HG02840 (cell line): ENCODE data around the gene ZNF292.
"Not testable (repeated sequence)": the region's sequence is repeated elsewhere in the genome, so short reads cannot be mapped to it uniquely, and the experiment has no call there.

Experiments used
- ATAC-seq: cut with Tn5 transposase; IDR thresholded peaks from one replicate; pipeline ENCODE4 v1.9.1; 2021; ENCODE audit warnings: mild to moderate bottlenecking, moderate library complexity, moderate number of reproducible peaks; ENCODE audit not compliant: unreplicated experiment, low FRiP score

The ZNF292 gene

DNA sequence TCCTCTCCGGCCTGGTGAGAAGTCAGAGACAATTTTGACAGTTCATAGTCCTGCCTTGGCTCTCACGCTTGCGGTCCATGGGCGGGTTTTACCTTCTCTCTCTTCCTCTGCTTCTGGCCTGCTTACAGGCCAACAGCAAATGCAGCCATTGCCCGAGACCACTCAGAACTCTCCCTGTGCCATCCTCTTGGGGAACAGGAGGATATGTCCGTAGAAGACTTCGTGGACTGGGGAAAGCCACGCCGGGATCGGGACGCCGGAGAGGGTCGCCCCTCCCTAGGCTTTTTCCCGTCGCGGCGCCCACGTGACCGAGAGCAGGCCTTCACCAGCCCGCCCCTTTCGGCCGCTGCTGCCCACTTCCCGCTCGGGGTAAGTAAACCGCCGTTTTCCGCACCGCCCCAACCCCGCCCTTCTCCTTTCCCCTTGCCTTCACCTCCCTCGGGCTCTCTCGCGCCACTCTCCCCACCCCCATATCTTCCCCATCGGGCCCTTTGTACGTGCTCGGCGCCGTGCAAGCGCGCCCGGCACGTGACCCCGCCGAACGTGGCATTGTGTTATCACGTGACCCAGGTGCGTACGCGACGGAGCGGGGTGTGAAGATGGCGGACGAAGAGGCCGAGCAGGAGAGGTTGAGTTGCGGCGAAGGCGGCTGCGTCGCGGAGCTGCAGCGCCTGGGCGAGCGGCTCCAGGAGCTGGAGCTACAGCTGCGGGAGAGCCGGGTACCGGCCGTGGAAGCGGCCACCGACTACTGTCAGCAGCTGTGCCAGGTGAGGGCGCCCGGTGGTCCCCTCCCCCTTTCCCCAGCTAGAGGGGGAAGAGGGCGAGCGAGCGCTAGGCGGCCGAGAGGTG lies at the start of gene ZNF292:
Gene ZNF292 (plus strand): TSS at position 573 of the 849 bp plus-strand sequence. CDS start 27 bp downstream, at position 600.
- peak; percentile 75 for ATAC-seq

DNA sequence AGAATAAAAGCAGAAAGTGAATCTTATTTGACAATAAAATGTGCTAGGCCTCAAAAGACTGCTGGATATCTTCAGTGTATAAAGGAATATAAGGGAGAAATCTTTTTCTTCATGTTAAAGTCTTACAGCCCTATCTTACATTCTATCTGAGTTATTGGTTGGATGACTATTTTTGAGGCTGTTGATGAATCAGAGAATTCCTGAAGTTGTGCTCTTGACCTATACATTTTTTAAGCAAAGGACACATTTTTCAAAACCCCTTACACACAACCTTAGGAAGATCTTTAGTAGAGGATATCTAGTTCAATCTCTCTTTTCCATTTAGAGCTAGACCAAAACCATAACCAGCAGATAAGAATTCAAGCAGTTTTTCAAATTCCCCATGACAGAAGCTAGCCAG lies 49.5 kb upstream of the ZNF292 start:
- no peak for ATAC-seq

DNA sequence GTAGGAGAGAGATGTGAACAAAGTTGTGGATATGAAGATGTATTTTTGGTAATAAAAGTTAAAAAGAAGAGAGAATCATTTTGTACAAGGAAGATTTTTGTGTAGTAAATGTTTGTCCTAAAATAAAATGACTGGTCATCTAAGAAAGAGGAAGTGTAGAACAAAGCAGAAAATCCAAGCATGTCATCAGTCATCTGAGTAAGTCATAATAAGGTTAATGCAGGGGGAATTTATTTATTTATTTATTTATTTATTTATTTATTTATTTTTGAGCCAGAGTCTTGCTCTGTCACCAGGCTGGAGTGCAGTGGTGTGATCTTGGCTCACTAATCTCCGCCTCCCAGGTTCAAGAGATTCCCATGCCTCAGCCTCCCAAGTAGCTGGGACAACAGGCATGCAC lies 44.7 kb upstream of the ZNF292 start:
- ATAC-seq = no peak

DNA sequence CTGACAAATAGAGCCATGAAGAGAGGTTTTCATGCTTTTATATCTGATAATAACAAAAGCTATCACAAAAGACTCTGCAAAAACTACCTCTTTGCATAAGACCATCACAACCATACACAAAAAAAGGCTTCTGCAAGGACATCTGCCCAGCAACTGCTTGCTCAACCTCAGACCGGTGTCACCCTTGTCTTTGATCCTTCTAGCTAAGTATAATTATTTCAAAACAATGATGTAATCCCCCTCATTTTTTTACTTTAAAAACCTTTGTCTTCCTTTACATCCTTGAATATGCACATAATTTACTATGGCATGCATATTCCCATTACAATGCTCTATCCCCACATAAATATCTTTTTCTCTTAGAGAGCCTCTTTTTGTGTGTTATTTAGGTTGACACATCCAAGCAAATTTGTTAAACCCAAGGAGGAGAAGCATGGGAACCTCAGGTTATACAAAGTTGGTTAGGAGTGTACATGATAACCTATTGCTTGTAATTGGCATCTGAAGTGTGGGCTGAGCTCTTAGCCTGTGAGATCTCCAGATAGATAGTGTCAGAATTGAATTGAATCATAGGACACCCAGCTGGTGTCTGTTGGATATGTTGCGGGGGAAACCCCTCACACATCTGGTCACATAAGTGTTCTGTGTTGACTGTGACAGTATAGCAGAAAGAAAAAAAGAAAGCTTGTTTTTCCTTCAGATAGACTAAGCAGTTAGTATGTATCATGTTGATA lies 39.8 kb upstream of the ZNF292 start:
- ATAC-seq = peak; percentile 84

DNA sequence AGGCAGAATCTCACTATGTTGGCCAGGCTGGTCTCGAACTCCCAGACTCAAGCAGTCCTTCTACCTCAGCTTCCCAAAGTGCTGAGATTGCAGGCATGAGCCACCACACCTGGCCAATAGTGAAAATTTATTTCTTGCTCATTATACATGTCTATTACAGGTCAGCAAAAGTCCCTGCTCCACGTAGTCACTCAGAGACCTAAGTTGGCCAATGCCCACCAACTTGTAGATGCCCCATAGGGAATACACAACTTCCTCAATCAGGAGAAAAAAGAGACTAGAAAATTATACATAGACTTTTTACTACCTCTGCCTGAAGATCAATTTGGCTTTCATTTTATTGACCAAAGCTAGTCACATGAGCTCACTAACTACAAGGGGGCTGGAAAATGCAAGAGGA lies 38.4 kb upstream of the ZNF292 start:
- no peak for ATAC-seq

DNA sequence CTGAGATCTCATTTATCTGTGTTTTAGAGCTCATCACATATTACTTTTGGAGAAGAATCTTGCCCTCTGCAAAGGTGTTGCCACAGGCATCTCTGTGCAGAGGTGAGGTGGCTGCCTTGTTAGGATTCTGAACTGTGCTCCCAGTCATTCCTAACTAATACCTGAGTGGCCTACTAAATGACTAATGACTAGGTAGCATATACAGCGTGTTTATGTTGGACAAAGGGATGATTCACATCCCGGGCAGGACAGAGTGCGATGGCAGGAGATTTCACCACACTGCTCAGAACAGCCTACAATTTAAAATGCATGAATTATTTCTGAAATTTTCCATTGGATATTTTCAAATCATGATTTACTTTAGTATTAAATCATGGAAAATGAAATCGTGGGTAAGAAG lies 37.3 kb upstream of the ZNF292 start:
- ATAC-seq = no peak

DNA sequence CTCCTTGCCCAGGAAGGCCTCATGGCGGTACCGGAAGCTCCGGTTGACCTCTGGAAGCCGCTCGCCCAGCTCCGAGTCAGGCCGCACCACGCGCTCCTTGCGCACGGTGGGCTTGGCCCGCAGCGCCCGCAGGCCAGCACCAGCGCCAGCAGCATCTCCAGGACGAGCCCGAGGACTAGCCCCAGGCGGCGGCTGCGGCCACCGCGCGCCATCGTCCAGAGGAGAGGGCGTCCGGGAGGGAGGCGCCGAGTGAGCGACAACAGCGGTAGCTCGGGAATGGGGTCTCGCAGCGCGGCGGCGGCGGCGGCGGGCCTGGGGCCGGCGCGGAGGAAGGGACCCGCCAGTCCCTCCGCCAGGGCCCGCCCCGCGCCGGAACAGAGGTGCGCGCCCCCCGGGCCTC lies 32.9 kb upstream of the ZNF292 start:
- ATAC-seq = no peak

DNA sequence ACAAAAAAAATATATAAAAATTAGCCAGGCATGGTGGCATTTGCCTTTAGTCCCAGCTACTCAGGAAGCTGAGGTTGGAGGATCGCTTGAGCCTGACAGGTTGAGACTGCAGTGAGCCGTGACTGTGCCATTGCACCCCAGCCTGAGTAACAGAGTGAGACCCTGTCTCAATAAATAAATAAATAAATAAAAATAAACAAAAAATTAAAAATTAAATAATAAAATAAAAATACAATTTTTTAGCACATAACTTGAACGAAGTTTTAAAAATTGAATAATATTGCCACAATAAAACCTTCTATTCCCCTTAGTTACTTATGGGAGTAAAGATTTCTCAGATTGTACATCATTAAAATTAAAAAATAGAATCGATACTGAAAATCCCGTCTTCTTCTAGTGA lies 31.3 kb upstream of the ZNF292 start:
- no peak for ATAC-seq

DNA sequence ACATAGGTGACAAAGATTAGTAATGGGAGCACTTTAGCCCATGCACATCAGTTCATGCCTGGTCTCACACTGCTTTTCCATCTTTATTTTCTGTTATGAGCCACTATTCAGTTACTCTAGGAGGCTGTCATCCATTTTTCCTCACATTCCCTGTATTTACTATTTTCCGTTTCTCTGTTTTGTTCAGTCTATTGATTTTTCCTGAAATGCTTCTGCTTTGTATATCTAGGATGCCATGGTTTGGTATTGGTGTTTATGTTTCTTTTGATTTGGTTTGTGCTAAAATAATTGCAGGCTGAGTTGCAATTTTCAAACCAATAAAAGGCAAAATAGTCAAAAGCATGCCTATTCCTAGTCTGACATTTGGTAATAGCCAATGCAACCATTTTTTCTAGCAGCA lies 28.9 kb upstream of the ZNF292 start:
- no peak for ATAC-seq

DNA sequence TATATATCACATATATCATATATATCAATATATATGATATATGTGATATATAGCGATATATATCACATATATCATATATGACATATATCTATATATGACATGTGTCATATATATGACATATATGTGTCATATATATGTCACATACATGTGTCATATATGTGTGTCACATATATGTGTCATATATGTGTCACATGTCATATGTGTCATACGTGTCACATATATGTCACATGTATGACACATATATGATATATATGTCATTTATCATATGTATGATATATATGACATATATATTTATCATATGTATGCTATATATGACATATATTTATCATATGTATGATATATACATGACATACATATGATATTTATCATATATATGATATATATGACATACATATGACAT lies 27.6 kb upstream of the ZNF292 start:
- no peak for ATAC-seq

DNA sequence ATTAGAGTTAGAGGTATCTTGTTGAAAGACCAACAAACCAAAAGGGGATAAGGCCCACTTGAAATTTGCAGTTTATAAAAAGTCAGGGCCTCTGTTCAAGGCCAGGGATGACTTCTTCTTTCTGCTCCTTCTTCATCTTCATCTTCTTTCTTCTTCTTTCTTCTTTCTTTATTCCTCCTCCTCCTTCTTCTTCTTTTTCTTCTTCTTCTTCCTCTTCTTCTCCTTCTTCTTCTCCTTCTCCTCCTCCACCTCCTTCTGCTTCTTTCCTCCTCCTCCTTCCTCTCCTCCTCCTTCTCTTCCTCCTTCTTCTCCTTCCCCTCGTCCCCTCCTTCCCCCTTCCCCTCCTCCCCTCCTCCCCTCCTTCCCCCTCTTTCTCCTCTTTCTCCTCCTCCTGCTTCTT lies 18.4 kb upstream of the ZNF292 start:
- ATAC-seq = no peak

DNA sequence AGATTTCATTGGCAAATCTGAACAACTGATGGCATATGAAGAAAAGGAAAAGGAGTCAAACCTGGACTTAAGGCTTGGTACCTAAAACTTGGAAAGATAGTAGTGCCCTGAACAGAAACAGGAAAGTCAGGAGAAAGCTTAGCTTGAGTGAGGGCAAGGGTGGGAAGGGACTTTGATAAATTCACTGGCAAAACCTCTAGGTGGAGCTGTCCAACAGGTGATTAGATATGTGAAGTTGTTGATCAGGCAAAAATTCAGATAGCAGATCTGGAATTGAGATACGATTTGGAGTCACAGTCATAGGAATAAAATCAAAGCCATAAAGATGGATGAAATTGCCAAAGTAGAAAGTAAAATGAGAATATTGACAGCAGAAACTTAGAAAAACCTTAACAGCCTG lies 16.1 kb upstream of the ZNF292 start:
- no peak for ATAC-seq

DNA sequence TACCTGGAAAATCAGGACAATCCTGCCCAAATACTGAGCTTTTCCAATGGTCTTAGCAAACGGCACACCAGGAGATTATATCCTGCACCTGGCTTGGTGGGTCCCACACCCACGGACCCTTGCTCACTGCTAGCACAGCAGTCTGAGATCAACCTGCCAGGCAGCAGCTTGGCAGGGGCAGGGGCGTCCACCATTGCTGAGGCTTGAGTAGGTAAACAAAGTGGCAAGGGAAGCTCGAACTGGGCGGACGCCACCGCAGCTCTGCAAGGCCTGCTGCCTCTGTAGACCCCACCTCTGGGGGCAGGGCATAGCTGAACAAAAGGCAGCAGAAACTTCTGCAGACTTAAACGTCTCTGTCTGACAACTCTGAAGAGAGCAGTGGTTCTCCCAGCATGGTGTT lies 15.4 kb upstream of the ZNF292 start:
- not testable (repeated sequence) for ATAC-seq

DNA sequence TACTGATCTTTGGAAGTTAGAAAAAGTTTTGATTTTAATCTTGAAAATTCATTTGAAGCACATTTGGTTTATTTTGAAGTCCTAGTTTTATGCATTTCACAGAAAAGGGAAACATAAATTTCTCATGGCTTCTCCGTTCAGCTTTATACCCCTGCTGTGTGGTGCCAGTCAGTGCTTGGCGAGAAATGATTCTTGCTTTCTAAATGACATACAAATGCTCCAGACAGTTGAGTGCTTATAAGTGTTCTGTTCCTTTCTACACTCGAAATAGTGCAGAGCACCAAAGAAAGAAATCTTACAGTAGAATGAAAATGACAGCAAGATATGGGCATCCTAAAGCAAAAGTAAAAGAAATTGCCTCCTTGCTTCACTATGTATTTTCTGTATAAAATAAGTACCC lies 9.0 kb upstream of the ZNF292 start:
- ATAC-seq = no peak

DNA sequence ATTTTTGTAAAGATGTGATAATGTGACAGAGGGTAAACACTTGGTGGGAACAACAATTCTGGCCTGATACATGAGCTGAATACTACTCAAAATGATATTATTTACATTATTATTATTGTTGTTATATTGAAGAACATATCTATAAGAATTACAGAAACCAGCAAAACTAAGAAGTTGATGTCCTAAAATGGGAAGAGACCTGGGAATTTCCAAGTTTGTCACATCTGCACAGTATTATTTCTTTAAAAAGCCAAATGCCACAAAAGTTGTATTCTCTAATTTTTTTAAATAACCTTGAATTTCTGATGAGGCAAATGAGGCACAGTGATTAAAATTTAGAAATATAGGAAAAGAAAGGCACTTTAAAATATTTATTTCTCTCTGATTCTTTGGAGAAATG lies 5.0 kb upstream of the ZNF292 start:
- no peak for ATAC-seq

DNA sequence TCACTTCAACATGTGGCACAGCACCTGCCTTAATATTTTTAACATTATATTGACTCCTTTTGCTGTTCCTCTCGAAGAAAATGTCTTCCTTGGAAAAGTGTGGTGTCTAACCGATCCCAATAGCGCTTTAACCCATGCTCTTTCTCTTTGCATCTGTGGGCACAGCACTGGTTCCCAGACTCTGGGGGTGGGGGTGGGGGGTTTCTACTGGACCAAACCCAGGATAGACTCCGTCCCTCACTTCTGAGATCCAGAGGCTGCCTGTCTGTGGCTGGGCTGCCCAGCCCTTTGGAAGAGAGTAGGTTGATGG lies 3.9 kb upstream of the ZNF292 start:
- ATAC-seq = no peak

DNA sequence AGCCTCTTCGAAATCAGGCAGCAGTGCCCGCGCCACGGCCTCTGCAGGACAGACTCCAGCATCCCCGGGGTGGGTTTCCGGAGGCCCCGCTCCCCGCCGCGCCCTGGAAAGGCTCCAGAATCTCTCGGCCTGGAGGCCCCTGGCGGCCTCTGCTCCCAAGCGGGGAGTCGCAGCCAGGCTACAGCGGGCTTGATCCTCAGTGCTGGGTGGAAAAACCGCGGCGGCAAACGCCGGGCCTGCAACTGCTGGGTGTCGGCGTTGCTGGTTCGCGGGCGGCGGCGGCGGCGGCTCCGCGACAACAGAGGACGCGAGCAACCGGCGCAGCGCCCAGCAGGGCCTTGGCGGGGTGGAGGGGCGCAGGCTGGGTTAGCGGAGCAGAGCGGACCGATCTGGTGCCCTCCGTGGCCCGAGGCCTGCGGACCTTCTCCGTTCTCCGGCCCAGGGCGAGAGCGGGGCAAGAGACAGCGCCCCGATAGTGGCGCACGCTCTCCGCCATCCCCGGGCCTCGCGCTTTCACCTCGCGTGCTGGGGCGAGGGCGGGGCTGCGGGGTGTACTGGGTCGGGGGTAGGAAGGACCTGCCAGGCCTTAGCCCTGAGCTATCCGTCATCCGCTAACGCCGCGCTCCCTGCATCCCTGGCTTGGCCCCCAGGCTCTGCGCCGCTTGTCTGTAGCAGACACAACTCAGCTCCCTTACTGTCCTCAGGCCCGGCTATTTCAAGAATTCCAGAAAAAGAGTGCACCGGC lies 3.4 kb upstream of the ZNF292 start:
- ATAC-seq = peak; percentile 24

DNA sequence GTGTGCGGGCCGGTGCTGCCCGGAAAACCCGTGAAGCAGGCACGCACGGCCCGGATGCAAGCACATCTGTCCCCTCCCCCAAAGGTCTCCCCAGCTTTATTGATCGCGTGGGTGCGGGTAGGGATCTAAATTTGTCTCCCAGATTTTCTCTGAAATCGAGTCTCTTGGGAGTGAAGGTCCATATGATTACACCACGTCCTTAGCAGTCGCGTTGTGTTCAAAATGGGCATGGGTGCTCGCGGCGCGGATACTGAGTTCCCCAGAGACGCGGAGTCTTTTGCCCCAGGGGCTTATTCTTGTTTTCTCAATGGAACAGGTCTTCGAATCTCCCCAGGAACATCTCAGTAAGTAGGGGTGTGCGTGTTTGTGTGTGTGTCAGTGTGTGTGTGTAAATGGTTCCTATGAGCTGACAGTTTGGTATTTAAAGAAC lies 2.8 kb upstream of the ZNF292 start:
- ATAC-seq = peak; percentile 0

DNA sequence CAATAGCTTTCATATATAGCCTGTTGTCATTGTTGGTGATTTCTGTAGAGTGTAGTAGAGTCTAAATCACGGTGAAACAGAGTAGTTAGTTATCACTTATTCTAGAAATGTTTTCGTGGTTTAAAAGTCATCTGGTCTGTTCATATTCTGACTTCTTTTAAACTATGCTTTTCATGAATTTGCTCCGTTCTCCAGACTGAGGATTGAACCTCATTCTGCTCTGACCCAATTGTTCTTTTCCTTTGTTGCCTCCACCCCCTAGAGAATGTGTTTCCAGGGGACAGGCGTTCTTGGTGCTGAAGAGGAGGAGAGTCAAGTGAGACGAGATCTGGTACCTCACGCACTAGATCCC lies 748 bp upstream of the ZNF292 start:
- no peak for ATAC-seq

DNA sequence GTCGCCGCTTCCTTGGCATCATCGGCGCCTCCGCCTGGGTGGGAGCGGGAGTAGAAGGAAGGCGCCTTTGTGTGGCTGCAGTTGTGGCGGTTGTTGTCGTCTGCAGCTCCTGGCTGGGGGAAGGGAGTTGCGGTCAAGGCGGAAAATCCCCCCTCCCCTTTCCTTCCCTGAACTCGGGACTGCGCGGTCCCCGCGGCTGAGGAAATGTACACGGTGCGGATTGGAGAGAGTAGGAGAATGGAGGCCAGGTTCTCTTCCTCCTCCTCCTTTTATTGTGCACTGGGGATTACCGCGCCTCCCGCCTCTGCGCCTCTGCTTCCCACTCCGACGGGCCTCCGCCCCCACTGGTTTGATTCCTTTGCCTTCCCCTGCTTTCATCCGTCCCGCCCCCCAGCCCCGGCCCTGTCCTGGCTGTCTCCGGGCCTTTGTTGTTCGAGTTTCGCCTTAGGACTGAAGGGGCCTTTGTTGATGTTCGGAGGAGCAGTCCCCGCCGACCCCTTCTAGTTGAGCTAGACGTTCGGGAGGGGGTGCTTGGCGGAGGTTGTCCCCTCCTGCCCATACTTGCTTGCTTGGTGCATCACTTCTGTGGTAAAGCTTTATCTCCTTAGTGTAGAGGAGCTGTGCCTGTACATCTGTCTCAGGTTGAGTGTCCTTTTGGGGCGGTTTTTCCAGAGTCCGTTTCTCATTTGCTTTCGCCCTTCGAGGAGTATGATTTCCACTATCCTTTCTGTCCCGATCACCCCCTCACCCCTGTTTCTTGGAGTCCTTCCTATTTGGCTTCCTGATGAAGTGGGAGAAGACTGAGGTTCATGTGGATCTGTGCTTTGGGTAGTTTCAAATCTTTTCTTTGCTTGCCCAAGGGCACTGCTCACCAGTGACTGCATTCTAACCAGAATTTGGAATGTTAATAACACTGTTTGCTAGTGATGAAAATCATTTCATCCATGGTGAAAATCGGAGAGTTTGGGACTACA lies 764 bp downstream of the ZNF292 start:
- ATAC-seq = peak; percentile 3
